Bronchial epithelial cell (primary cell): ENCODE results near the gene LGI4. TPM values are rescaled to one million over a fixed set of nuclear protein-coding genes. Genes with fewer than 3 reads are reported as not detected.

Source experiments
- DNase-seq: peaks from one replicate; pipeline ENCODE4 v3.0.0-alpha.2; 2010; ENCODE audit warnings: low read depth
- FAIRE-seq: peaks from 2 replicates; lab custom pipeline; 2011; peaks lifted over from hg19 to GRCh38; lab: Jason Lieb, UNC
- H3K27me3 ChIP-seq: 2 replicates; pipeline ENCODE4 v1.5.1; 2011; ENCODE audit warnings: low read length; ENCODE audit not compliant: control insufficient read depth, insufficient read depth
- H3K36me3 ChIP-seq: 2 replicates; pipeline ENCODE4 v1.5.1; 2011; ENCODE audit warnings: low read length; ENCODE audit not compliant: control insufficient read depth, insufficient read depth
- H3K4me3 ChIP-seq: 2 replicates; pipeline ENCODE4 v1.5.1; 2011; ENCODE audit warnings: mild to moderate bottlenecking, low read depth, low read length, control low read depth
- total RNA-seq: library from RNA; depleted of rRNA; stranded (reverse); fragments of >200 nt; gene quantifications from 2 replicates; pipeline ENCODE4 v1.2.1, GENCODE V29; 2014
- TF ChIP-seq, protein P1 (sequence below): IDR thresholded peaks from 2 replicates; pipeline ENCODE4 v1.5.1; 2011; ENCODE audit warnings: mild to moderate bottlenecking, moderate library complexity, low read length, control low read depth, inconsistent platforms; ENCODE audit not compliant: insufficient read depth, severe bottlenecking

The LGI4 gene
- total RNA-seq, 1 donor from 2014 or later: not detected

DNA sequence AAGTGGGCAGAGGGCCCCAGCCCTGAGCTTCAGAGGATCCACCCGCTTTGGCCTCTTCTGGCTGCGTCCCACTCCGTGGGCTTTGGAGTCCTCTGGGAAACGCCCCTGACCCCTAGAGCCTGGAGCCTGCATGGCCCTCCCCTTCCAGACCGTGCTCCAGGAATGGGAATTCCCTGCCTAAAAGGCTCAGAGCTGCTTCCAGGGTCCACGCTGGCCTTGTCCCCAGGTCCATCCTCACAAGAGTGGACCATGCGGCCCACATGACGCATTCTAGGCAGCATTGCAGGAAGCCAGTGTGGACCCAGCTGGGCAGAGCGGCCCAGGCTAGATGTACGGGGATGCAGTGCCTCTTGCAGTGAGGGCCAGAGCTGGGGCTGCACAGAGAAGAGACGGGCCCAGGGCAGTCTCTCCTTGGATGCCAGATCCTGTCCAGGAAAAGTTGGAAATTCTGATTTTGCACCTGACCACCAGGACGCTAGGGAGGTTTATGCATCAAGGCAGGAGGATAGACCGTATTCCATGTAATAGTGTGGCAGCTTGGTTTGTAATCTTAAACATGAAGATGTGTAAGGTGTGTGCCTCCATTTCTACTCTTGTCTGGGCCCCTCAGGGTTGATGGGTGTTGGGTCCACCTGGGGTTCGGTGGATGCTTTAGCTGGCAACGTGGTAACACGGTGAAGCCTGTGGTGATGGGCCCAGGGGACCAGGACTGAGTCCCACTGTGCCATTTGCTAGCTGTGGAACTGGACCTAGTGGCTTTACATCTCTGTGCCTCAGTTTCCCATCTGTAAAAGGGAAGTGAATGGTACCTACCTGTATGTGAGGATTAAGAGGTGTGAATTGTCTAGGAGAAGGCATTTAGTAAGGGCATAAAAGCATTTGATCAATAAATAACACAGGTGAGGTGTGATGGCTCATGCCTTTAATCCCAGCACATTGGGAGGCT lies 34.0 kb downstream of the LGI4 start:
- no peaks in the 10 kb centered on the region for H3K27me3 ChIP-seq
- no peaks in the 10 kb centered on the region for H3K36me3 ChIP-seq
- peak; percentile 23 for FAIRE-seq
- TF ChIP-seq, protein P1, sequence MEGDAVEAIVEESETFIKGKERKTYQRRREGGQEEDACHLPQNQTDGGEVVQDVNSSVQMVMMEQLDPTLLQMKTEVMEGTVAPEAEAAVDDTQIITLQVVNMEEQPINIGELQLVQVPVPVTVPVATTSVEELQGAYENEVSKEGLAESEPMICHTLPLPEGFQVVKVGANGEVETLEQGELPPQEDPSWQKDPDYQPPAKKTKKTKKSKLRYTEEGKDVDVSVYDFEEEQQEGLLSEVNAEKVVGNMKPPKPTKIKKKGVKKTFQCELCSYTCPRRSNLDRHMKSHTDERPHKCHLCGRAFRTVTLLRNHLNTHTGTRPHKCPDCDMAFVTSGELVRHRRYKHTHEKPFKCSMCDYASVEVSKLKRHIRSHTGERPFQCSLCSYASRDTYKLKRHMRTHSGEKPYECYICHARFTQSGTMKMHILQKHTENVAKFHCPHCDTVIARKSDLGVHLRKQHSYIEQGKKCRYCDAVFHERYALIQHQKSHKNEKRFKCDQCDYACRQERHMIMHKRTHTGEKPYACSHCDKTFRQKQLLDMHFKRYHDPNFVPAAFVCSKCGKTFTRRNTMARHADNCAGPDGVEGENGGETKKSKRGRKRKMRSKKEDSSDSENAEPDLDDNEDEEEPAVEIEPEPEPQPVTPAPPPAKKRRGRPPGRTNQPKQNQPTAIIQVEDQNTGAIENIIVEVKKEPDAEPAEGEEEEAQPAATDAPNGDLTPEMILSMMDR: no peak
- DNase-seq: no peak
- H3K4me3 ChIP-seq: no peak overlapping the region

DNA sequence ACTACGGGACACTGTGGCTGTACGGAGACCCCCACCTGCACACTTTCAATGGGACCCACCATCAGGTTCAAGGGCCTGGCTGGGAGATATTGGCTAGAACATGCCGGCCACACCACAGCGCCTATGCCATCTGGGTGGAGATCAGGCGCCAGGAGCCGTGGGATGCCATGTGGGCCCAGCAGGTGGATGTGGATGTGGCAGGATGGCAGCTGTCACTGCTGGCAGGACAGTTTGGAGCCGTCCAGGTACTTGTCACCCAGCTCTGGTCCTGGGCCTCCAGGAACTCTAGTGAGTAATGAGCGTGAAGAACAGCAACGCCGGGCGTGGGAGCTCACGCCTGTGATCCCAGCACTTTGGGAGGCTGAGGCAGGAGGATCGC lies 35.0 kb downstream of the LGI4 start:
- no peaks in the 10 kb centered on the region for H3K36me3 ChIP-seq
- no peak for FAIRE-seq
- TF ChIP-seq, protein P1: no peak
- no peaks in the 10 kb centered on the region for H3K27me3 ChIP-seq
- no peak for DNase-seq
- H3K4me3 ChIP-seq: no peak overlapping the region

DNA sequence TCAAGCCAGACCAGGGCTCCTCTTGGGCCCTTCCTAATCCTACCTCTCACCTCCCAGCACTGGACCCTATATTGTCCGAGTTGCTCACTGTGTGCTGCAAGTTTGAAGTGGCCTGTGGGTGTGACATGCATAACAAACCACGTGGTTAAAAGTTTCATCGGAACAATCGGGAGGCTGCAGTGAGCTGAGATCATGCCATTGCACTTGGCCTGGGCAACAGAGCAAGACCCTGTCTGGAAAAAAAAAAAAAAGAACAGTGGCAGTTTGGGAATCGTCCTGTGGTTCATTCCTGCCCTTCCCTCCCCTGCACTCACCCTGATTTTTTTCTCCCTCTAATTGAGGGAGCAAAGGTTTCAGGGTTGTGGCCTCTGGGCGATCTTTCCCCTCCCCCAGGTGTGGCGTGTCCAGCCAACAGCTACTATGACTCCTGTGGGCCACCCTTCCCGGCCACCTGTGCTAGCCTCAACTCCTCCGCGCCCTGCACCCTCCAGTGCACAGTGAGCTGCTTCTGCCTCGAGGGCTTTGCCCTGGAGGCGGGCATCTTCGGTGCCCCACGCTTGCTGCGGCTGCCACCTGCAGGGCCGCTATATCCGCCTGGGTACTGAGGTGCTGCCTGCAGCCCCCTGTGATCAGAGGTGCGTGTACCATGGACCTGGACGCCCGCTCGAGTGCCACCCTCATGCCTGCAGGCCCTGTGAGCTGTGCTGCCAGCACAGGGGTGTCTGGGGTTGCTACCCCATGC lies 35.5 kb downstream of the LGI4 start:
- Histone ChIP-seq H3K27me3 (no peaks in the 10 kb centered on the region), H3K36me3 (no peaks in the 10 kb centered on the region), H3K4me3 (no peak overlapping the region)
- TF ChIP-seq, protein P1: no peak
- DNase-seq (no peak), FAIRE-seq (no peak)

DNA sequence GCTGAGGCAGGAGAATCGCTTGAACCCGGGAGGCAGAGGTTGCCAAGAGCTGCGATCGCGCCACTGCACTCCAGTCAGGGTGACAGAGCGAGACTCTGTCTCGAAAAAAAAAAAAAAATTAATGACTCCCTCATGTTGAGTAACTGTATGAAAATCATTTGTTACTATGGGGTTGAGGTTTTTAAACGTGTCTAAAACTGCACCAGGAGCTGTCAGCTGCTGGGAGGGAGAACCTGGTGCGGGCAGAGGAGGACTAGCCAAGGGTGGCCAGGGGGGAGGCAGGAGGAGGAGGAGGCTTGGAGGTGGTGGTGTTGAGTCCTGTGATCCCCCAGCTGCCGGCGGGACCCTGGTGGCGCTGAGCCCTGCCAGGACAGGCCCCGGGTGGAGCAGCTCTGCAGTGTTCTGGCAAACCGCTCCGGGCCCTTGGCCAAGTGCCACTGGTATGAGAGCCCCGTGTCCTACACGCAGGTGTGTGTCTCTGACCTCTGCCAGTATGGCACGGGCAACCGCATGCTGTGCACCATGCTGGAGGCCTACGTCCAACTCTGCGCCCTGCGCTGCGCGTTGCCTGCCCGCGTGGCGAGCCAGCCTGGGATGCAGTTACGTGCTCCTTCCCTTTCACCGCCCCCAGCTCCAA lies 36.3 kb downstream of the LGI4 start:
- H3K27me3 ChIP-seq: no peaks in the 10 kb centered on the region
- TF ChIP-seq, protein P1: no peak
- DNase-seq (peak; percentile 76), FAIRE-seq (no peak)
- H3K36me3 ChIP-seq: no peaks in the 10 kb centered on the region
- no peak overlapping the region for H3K4me3 ChIP-seq

DNA sequence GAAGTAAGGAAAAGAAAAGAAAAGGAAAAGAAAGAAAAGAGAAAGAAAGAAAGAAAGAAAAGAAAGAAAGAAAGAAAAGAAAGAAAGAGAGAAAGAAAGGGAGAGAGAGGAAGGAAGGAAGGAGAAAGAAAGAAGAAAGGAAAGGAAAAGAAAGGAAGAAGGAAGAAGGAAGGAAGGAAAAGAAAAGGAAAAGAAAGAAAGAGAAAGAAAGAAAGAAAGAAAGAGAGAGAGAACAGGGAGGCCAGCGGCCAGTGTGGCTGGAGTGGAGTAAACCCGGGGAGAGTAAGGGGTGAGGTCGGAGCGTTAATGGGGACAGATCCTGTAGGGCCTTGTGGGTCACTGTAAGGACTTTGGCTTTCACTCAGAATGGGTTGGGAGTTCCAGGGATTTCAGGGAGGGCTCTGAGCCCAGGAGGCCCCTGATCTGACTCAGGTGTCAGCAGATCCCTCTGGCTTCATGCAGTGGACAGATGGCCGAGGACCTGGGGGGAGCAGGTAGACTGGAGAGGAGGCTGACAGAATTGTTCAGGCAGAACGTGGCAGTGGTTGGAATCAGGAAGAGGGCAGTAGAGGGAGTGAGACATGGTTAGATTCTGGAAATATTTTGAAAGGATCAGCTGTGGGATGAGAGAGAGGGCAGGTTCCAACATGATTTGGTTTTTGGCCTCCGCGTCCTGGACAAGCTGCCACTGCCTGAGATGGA lies 39.0 kb downstream of the LGI4 start:
- Histone ChIP-seq H3K36me3 (no peaks in the 10 kb centered on the region), H3K27me3 (no peaks in the 10 kb centered on the region), H3K4me3 (no peak overlapping the region)
- DNase-seq (peak; percentile 87), FAIRE-seq (no peak)
- TF ChIP-seq, protein P1: peak; percentile 31
